ENCODE results near the gene CSNK2A3. TPM values are rescaled to one million over a fixed set of nuclear protein-coding genes. Genes with fewer than 3 reads are reported as not detected.

The CSNK2A3 gene
- total and polyA plus RNA-seq, 2 donors (not counting 1 experiment from before 2014, with no cell fraction given), result 0.15 to 0.32 TPM

GRCh38 chr11:11389238-11389637, 36.2 kb upstream of the CSNK2A3 start:
- intact Hi-C loops (cut with micrococcal nuclease), result no loop called here
- no peaks in the 10 kb centered on the region for H3K9me3 ChIP-seq (ENCODE audit: control extremely low read depth in 1 of 3, control insufficient read depth in 2 of 3, insufficient read depth in 1 of 3, low read length in 2 of 3)
- H3K27me3 ChIP-seq (replicated peaks in 1 of 4; ENCODE audit: control extremely low read depth in 1 of 4, control insufficient read depth in 3 of 4, insufficient read depth in 4 of 4, low read length in 3 of 4), result no peaks in the 10 kb centered on the region
- no peaks in the 10 kb centered on the region for H3K79me2 ChIP-seq (ENCODE audit: control insufficient read depth, insufficient read depth, low read length)
- DNase-seq, result no peak
- H3K4me1 ChIP-seq (ENCODE audit: control insufficient read depth in 2 of 2, insufficient read depth in 2 of 2, low read length in 2 of 2), result no peaks in the 10 kb centered on the region
- ChIA-PET CTCF (no interaction called here), POLR2A (no interaction called here)
- H3K27ac ChIP-seq (ENCODE audit: low read length in 2 of 2), result no peak overlapping the region
- Mint-ChIP-seq H3K27ac (no peak overlapping the region), H3K4me1 (no peaks in the 10 kb centered on the region), H3K9me3 (ENCODE audit: insufficient read depth) (no peaks in the 10 kb centered on the region), H3K27me3 (peaks cover 2% of the 10 kb centered on the region), H3K4me3 (no peak overlapping the region)
- no peak overlapping the region for H2AFZ ChIP-seq (ENCODE audit: insufficient read depth, low read depth, low read length, poor library complexity, severe bottlenecking)
- H4K20me1 ChIP-seq (ENCODE audit: control insufficient read depth, insufficient read depth, low read length, poor library complexity, severe bottlenecking), result no peaks in the 10 kb centered on the region
- no peaks in the 10 kb centered on the region for H3K36me3 ChIP-seq (replicated peaks in 1 of 2; ENCODE audit: control extremely low read depth in 1 of 2, control insufficient read depth in 1 of 2, extremely low read depth in 1 of 2, insufficient read depth in 2 of 2, low read length in 1 of 2)
- no peak overlapping the region for H3K4me2 ChIP-seq (replicated peaks; ENCODE audit: low read depth, low read length, poor library complexity, severe bottlenecking)
- no peak overlapping the region for H3K4me3 ChIP-seq (ENCODE audit: control extremely low read depth in 1 of 5, extremely low read depth in 1 of 5, insufficient read depth in 1 of 5, low read depth in 2 of 5, low read length in 4 of 5)
- ATAC-seq (ENCODE audit: low read depth), result no peak
- WGBS (ENCODE audit: insufficient coverage), result 69% methylated on average over 2 of the region's 4 CpGs
- H3K9ac ChIP-seq (ENCODE audit: low read length), result no peak overlapping the region
- TF ChIP-seq CTCF (IDR thresholded peaks at IDR 0.05) (no peak), EZH2 (IDR thresholded peaks at IDR 0.05; ENCODE audit: borderline replicate concordance, insufficient read depth, low read depth, low read length, poor library complexity, severe bottlenecking) (no peak)

GRCh38 chr11:11387622-11388305, 34.7 kb upstream of the CSNK2A3 start:
- Histone ChIP-seq H3K4me1 (ENCODE audit: control insufficient read depth in 2 of 2, insufficient read depth in 2 of 2, low read length in 2 of 2) (no peaks in the 10 kb centered on the region), H2AFZ (ENCODE audit: insufficient read depth, low read depth, low read length, poor library complexity, severe bottlenecking) (no peak overlapping the region)
- POLR2A ChIA-PET, result no interaction called here

More at GRCh38 chr11:11387622-11388305, 34.7 kb upstream of the CSNK2A3 start:
- intact Hi-C loops (cut with micrococcal nuclease), result no loop called here
- H3K4me1 Mint-ChIP-seq, result no peaks in the 10 kb centered on the region
- WGBS (ENCODE audit: insufficient coverage), result 90% methylated on average over 7 of the region's 10 CpGs
- Histone ChIP-seq H3K27me3 (replicated peaks in 1 of 4; ENCODE audit: control extremely low read depth in 1 of 4, control insufficient read depth in 3 of 4, insufficient read depth in 4 of 4, low read length in 3 of 4) (no peaks in the 10 kb centered on the region), H3K4me2 (replicated peaks; ENCODE audit: low read depth, low read length, poor library complexity, severe bottlenecking) (no peak overlapping the region), H3K36me3 (replicated peaks in 1 of 2; ENCODE audit: control extremely low read depth in 1 of 2, control insufficient read depth in 1 of 2, extremely low read depth in 1 of 2, insufficient read depth in 2 of 2, low read length in 1 of 2) (no peaks in the 10 kb centered on the region), H3K9ac (ENCODE audit: low read length) (no peak overlapping the region), H3K9me3 (ENCODE audit: control extremely low read depth in 1 of 3, control insufficient read depth in 2 of 3, insufficient read depth in 1 of 3, low read length in 2 of 3) (no peaks in the 10 kb centered on the region), H3K4me3 (ENCODE audit: control extremely low read depth in 1 of 5, extremely low read depth in 1 of 5, insufficient read depth in 1 of 5, low read depth in 2 of 5, low read length in 4 of 5) (no peak overlapping the region), H4K20me1 (ENCODE audit: control insufficient read depth, insufficient read depth, low read length, poor library complexity, severe bottlenecking) (no peaks in the 10 kb centered on the region), H3K79me2 (ENCODE audit: control insufficient read depth, insufficient read depth, low read length) (no peaks in the 10 kb centered on the region), H3K27ac (ENCODE audit: low read length in 2 of 2) (no peak overlapping the region)
- peaks cover 2% of the 10 kb centered on the region for H3K27me3 Mint-ChIP-seq
- no peak for TF ChIP-seq EZH2 (IDR thresholded peaks at IDR 0.05; ENCODE audit: borderline replicate concordance, insufficient read depth, low read depth, low read length, poor library complexity, severe bottlenecking)
- no peak for TF ChIP-seq CTCF (IDR thresholded peaks at IDR 0.05)
- DNase-seq (no peak), ATAC-seq (ENCODE audit: low read depth) (no peak)
- no peak overlapping the region for H3K4me3 Mint-ChIP-seq
- CTCF ChIA-PET, result interaction anchor here (1.1 kb wide), 1 partner anchor 11 kb away, joined by 4 read pairs; no protein-coding TSS in a partner anchor
- H3K27ac Mint-ChIP-seq, result no peak overlapping the region
- no peaks in the 10 kb centered on the region for H3K9me3 Mint-ChIP-seq (ENCODE audit: insufficient read depth)

Measured in B cell (primary cell).